Activated naive CD4-positive, alpha-beta T cell treated with anti-CD3 and anti-CD28 coated beads, Interleukin-2, amount 10 ng/mL, durations not matched to agents 7 days and 5 days (primary cell): ENCODE results near the gene TMEM163.

ENCODE experiments used
- CTCF ChIA-PET: fragments of 350-600 bp; sonication (Branson Sonifier 250); formaldehyde crosslinking; loops from one replicate; lab custom pipeline; 2021; ENCODE audit warnings: antibody characterized with exemption; lab: Charles Lee
- DNase-seq: peaks from one replicate; pipeline ENCODE4 v3.0.0-alpha.2; 2020
- H3K27ac Mint-ChIP-seq: one replicate; pipeline ENCODE4 v1.8.0; 2021; ENCODE audit warnings: mild to moderate bottlenecking, moderate library complexity, mixed read lengths
- H3K27me3 Mint-ChIP-seq: one replicate; pipeline ENCODE4 v1.8.0; 2021; ENCODE audit warnings: mild to moderate bottlenecking, mixed read lengths
- H3K36me3 Mint-ChIP-seq: one replicate; pipeline ENCODE4 v1.8.0; 2021; ENCODE audit warnings: mixed read lengths
- H3K4me1 Mint-ChIP-seq: one replicate; pipeline ENCODE4 v1.8.0; 2021; ENCODE audit warnings: mixed read lengths
- H3K4me3 Mint-ChIP-seq: one replicate; pipeline ENCODE4 v1.8.0; 2021; ENCODE audit warnings: mild to moderate bottlenecking, moderate library complexity, mixed read lengths
- H3K9me3 Mint-ChIP-seq: one replicate; pipeline ENCODE4 v1.8.0; 2021; ENCODE audit warnings: mixed read lengths

TMEM163 gene

DNA sequence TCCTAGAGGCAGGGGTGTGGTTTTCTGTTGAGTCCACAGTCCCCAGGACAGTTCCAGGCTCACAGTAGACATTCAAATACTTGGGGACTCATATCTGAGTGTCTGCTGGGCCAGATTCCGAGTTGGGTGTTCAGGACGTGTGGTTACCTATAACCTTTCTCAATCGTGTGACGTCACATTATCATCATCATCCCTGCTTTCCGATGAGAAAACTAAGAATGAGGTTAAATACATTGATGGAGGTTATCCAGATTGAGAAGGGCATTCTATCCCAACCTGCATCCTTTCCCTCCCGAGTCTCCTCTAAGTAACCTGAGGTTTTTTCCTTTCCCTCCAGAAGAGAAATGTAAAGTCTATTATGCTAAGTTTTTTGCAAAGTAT is 260.3 kb downstream of the TMEM163 start:
- Mint-ChIP-seq H3K4me3 (no peak overlapping the region), H3K4me1 (no peaks in the 10 kb centered on the region), H3K36me3 (no peaks in the 10 kb centered on the region), H3K27ac (no peak overlapping the region), H3K9me3 (no peaks in the 10 kb centered on the region), H3K27me3 (no peaks in the 10 kb centered on the region)
- CTCF ChIA-PET = no interaction called here
- DNase-seq = no peak

DNA sequence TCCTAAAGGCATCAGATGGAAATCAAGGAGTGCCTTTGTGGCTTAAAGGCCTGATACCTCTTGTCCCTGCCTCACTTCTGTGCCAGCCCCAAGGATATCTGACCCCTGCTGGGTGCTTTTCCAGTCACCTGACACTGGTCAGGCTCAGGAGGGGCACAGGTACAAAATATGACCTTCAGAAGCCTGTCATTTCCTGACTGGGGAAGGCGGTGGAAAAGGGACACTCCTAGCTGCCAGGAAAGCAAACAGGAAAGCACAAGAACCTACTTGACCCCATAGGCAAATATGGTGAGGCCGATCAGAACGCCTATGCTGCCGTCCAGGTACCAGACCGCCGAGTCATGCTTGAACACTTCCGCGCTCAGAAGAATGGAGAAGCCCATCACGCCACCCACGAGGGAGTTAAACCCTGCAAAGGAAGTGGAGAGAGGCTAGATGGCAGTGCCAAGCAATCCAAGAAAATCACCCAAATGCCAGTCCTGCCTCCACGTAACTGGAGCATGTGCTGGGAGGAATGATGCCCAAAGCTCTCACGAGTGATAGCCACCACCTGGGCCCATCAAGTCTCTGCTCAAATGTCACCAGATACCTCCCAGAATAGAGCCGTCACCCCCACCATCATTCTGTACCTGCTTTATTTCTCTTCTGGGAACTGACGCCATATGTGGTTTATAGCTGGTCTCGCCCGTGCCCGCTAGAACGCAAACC is 260.9 kb downstream of the TMEM163 start:
- DNase-seq = no peak

DNA sequence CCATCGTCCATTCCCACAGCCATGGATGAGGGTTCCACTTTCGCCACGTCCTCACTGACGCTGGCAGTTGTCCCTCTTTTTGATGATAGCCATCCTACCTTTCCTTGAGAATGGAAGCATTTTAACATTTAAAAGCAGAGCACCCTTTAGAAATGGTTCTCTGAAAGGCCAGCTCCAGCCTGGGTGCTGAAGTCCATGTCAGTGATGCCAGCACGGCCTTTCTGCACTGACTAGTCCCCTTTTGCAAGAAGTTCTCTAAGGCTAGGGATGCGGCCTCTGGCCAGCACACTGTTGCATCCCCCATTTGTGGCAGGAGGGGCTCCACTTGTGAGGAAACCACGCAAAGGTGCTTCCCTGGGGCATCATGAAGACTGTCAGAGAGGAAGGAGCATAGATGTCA is 261.4 kb downstream of the TMEM163 start:
- CTCF ChIA-PET = no interaction called here
- DNase-seq = no peak
- no peaks in the 10 kb centered on the region for H3K9me3 Mint-ChIP-seq
- H3K36me3 Mint-ChIP-seq = no peaks in the 10 kb centered on the region
- H3K27ac Mint-ChIP-seq = no peak overlapping the region
- H3K27me3 Mint-ChIP-seq = no peaks in the 10 kb centered on the region
- H3K4me1 Mint-ChIP-seq = no peaks in the 10 kb centered on the region
- H3K4me3 Mint-ChIP-seq = no peak overlapping the region

More for the DNA sequence above, 260.9 kb downstream of the TMEM163 start:
- Mint-ChIP-seq H3K36me3 (no peaks in the 10 kb centered on the region), H3K4me1 (no peaks in the 10 kb centered on the region), H3K9me3 (no peaks in the 10 kb centered on the region), H3K4me3 (no peak overlapping the region), H3K27me3 (no peaks in the 10 kb centered on the region), H3K27ac (no peak overlapping the region)
- CTCF ChIA-PET = no interaction called here

DNA sequence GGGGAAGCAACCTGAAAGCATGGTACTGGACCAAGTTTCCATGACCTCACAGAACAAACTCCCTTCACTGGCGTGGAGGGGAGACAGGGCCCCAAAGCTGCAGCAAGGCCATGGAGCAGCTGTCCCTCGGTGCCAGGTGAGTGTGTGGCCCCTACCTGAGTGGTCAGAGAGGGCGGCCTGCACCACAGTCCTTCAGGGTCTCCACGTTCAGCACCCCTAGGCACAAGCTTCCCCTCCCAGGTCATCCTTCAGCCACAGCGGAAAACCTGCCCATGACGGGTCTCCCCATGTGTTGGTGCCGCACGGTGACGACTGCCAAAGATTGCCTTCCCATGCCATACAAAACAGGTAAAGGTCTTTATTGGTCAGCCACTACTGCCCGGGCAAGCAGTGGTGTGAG is 263.4 kb downstream of the TMEM163 start:
- DNase-seq = no peak
- no peak overlapping the region for H3K4me3 Mint-ChIP-seq
- H3K27ac Mint-ChIP-seq = no peak overlapping the region
- no peaks in the 10 kb centered on the region for H3K9me3 Mint-ChIP-seq
- H3K27me3 Mint-ChIP-seq = no peaks in the 10 kb centered on the region
- no peaks in the 10 kb centered on the region for H3K36me3 Mint-ChIP-seq
- H3K4me1 Mint-ChIP-seq = no peaks in the 10 kb centered on the region
- CTCF ChIA-PET = no interaction called here

DNA sequence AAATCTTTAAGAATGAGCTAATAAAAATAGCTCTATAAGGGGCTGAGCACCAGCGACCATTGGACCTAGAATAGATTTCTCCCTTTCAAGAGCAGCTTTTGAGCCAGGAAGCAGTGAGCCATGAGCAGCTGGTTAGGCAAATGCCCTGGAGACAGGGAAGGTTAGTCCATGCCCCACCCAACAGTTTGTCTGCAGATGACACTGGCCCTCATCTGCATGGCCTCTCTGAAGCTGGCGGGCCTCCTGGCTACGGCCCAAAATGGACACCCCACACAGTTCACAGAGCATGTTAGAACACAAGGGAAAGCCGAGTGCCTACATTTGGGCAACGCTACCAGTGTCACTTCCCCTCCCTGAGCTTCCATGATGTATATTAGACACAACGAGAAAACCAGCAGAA is 263.9 kb downstream of the TMEM163 start:
- Mint-ChIP-seq H3K27me3 (no peaks in the 10 kb centered on the region), H3K4me1 (no peaks in the 10 kb centered on the region), H3K27ac (no peak overlapping the region), H3K4me3 (no peak overlapping the region), H3K36me3 (no peaks in the 10 kb centered on the region), H3K9me3 (no peaks in the 10 kb centered on the region)
- no peak for DNase-seq
- CTCF ChIA-PET = no interaction called here

DNA sequence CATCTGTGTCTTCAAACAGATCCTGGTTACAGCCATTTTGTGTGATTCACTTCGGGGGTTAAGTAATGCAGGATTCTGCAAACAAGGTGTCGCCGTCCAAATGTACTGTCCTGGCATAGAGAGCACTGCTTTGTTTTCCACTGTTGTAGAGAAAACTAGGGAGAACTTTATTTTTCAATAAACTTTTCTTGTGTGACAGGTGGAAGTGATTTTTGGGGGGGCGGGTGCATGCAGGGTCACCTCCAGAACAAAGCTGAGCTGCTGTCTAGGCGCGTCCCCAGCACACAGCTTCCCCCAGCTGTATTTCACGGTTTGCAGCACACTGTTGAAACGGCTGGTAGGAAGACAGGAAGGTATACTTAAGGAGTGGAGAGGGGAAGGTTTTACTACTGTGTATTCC is 264.4 kb downstream of the TMEM163 start:
- Mint-ChIP-seq H3K9me3 (no peaks in the 10 kb centered on the region), H3K27me3 (no peaks in the 10 kb centered on the region), H3K4me3 (no peak overlapping the region), H3K4me1 (no peaks in the 10 kb centered on the region), H3K36me3 (no peaks in the 10 kb centered on the region), H3K27ac (no peak overlapping the region)
- CTCF ChIA-PET = interaction anchor here (0.6 kb wide), 1 partner anchor 116 kb away, joined by 3 read pairs; no protein-coding TSS in a partner anchor
- no peak for DNase-seq

DNA sequence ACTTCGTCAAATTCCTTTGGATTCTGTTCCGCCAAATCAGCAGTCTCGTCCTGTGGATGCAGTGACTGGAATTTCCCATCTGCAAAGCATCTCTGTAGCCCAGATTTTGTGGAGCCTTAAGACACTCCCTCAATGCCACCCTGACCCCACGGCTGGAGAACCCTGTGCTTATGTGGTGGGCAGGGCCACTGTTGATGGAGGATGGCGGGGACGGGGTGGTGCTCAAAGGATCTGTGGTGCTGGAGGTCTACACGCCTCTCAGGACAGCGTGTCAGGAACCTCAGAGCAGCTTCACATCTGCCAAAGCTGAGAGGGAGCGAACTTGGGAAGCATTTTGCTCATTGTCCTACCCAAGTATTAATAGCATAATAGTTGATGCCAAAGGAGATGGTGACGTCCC is 264.8 kb downstream of the TMEM163 start:
- H3K9me3 Mint-ChIP-seq = no peaks in the 10 kb centered on the region
- H3K4me1 Mint-ChIP-seq = no peaks in the 10 kb centered on the region
- H3K27me3 Mint-ChIP-seq = no peaks in the 10 kb centered on the region
- CTCF ChIA-PET = interaction anchor here (0.6 kb wide), 1 partner anchor 115 kb away, joined by 3 read pairs; no protein-coding TSS in a partner anchor
- DNase-seq = no peak
- H3K27ac Mint-ChIP-seq = no peak overlapping the region
- no peaks in the 10 kb centered on the region for H3K36me3 Mint-ChIP-seq
- H3K4me3 Mint-ChIP-seq = no peak overlapping the region

DNA sequence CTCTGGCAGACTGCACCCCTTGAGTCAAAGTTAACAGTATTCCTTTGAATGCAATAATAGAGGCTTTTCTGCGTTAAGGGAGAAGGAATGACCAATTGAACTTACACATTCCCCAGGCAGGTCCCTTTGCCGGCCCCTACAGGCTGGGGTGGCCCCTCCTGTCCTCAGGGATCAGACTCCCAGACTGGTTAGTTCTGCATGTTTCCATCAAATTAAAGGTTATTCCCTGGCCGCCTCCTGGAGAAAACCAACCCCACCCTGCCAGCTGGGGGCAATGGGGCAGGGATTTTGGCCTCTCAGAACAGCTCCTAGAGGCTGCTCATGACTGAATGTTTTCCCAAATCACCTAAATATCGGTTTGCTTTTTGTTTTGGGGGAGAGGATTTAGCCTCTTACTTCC is 265.3 kb downstream of the TMEM163 start:
- H3K4me3 Mint-ChIP-seq = no peak overlapping the region
- no peak overlapping the region for H3K27ac Mint-ChIP-seq
- no peak for DNase-seq
- H3K27me3 Mint-ChIP-seq = no peaks in the 10 kb centered on the region
- CTCF ChIA-PET = interaction anchor here (4.1 kb wide), 1 partner anchor 335 kb away, joined by 44 read pairs; no protein-coding TSS in a partner anchor
- H3K4me1 Mint-ChIP-seq = no peaks in the 10 kb centered on the region
- H3K9me3 Mint-ChIP-seq = no peaks in the 10 kb centered on the region
- no peaks in the 10 kb centered on the region for H3K36me3 Mint-ChIP-seq

DNA sequence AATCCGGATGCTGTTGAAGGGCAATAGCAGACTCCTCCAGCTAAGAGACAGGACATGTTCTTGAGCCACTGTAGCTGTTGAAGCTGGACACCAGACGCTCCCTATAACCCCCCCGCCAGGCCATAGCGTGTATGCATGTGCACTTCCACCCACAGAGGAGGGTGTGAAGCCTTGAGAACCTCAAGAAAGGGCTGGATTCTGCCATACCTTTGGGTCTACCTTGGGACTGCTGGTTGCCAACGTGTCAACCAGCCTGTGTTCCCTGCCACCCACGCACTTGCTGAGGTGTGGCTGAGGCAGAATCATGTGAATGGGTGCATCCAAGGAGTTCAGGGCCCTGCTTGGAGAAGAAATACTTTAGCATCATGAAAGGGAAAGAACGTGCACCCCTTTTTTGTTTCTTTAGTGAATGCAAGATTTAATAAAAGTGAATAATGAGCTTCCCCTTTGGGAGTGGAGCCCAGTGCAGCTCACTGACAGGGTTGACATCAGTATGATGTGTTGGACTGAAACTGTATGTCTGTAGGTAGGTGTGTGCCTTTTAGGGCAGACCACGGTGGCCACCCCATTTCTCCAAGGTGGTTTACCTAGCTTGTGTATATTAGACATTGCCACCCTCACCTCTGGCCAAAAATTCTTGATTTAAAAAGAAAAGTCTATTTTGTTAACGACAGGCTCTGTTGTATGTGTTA is 266.6 kb downstream of the TMEM163 start:
- Mint-ChIP-seq H3K4me1 (no peaks in the 10 kb centered on the region), H3K27ac (no peak overlapping the region), H3K36me3 (no peaks in the 10 kb centered on the region), H3K27me3 (no peaks in the 10 kb centered on the region), H3K9me3 (no peaks in the 10 kb centered on the region), H3K4me3 (no peak overlapping the region)
- CTCF ChIA-PET = interaction anchor here (0.9 to 4.1 kb wide), 17 partner anchors 8 to 568 kb away, joined by 3 to 44 read pairs (median 5); no protein-coding TSS in a partner anchor
- DNase-seq = no peak

DNA sequence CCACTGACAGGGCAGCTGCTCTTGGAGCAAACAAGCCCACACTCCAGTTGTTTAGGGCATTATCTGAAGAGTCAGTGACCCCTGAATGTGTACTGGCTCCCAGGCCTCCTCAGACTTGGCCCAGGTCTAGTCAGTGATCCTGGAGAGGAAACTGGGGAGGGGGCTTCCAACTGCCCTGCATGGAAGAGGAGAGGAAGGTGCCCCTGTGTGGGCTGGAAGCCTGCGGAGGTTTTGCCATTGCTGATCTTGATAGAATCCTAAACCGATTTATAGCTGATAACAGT is 267.5 kb downstream of the TMEM163 start:
- H3K27ac Mint-ChIP-seq = no peak overlapping the region

DNA sequence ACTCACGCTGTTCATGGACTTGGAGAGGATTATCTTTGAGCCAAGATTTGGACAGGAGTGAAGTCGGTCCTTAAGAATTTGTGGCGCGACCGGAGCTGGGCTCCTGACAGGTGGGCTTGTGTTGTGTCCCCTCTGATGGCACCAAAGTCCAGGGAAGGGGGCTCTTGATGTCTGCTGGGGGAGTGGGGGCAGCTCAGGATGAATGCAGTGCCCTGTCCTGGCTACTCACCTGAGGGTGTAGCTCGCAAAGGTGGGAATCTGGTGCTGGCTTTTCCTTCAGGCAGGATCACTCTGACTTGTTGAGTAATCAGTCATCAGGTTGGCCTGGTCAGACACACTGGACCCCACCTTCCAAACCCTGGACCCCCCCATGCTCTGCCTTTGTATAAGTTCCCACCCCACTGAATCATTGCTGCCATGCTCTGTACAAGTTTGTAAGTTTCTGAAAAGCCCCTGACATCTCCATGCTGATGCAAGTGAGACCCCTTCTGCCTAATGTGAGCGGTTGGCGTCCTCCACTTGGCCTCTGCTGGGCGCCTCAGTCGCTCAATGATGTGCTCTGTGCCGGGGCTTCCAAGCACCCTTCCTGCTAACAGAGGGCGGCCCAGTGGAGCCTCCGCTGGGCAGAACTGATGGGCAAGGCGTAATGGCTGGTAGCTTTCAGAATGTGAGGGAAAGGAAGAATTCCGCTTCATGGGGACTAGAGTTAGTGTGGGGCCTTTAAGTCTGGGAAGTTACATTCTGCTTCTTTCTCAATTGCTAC is 268.9 kb downstream of the TMEM163 start:
- Mint-ChIP-seq H3K4me3 (no peak overlapping the region), H3K27ac (no peak overlapping the region)
- CTCF ChIA-PET = interaction anchor here (1.2 to 4.1 kb wide), 9 partner anchors 9 to 605 kb away, joined by 3 to 44 read pairs (median 6); no protein-coding TSS in a partner anchor

More for the DNA sequence above, 267.5 kb downstream of the TMEM163 start:
- no peaks in the 10 kb centered on the region for H3K27me3 Mint-ChIP-seq
- H3K4me3 Mint-ChIP-seq = no peak overlapping the region
- no peaks in the 10 kb centered on the region for H3K36me3 Mint-ChIP-seq
- CTCF ChIA-PET = interaction anchor here (0.6 to 4.1 kb wide), 25 partner anchors 9 to 607 kb away, joined by 3 to 44 read pairs (median 5); no protein-coding TSS in a partner anchor
- no peaks in the 10 kb centered on the region for H3K9me3 Mint-ChIP-seq
- no peak for DNase-seq
- no peaks in the 10 kb centered on the region for H3K4me1 Mint-ChIP-seq

DNA sequence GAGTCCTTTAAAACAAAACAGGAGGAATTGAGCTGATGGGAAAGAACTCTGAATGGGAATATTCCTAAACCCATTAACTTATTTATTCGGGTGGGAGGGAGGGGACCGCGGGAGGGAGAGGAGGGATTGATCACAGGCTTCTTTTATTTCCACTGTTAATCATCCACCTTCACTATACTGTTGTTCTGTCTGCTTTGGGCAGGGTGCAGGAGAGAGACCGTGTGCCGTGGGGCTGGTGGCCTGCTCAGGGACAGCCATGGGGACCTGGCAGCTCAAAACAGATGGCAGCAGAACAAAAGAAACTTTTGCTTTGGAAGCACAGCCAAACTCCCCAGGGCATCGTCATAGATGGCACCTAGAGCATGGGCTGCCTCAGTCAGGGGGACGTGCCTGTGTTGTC is 269.6 kb downstream of the TMEM163 start:
- no peaks in the 10 kb centered on the region for H3K27me3 Mint-ChIP-seq
- no peaks in the 10 kb centered on the region for H3K9me3 Mint-ChIP-seq
- no peaks in the 10 kb centered on the region for H3K4me1 Mint-ChIP-seq
- no peaks in the 10 kb centered on the region for H3K36me3 Mint-ChIP-seq
- no peak for DNase-seq
- H3K27ac Mint-ChIP-seq = no peak overlapping the region
- H3K4me3 Mint-ChIP-seq = no peak overlapping the region
- CTCF ChIA-PET = interaction anchor here (1.3 to 4.1 kb wide), 2 partner anchors 331 to 565 kb away, joined by 3 to 44 read pairs; no protein-coding TSS in a partner anchor

More for the DNA sequence above, 268.9 kb downstream of the TMEM163 start:
- Mint-ChIP-seq H3K36me3 (no peaks in the 10 kb centered on the region), H3K27me3 (no peaks in the 10 kb centered on the region), H3K9me3 (no peaks in the 10 kb centered on the region), H3K4me1 (no peaks in the 10 kb centered on the region)
- no peak for DNase-seq

DNA sequence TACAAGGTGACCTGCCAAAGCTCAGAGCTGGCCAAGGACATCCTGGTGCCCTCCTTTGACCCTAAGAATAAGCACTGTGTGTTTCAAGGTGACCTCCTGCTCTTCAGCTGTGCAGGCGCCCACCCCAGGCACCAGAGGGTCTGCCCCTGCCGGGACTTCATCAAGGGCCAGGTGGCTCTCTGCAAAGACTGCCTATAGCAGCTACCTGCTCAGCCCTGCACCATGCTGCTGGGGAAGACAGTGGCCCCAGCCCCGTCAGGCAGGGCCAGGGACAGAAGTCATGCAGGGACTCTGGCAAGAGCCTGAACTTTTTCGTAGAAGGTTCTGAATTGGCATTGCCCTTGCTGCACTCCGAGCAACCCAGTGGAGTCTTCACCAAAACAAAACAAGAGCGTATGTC is 270.1 kb downstream of the TMEM163 start:
- Mint-ChIP-seq H3K27ac (no peak overlapping the region), H3K9me3 (no peaks in the 10 kb centered on the region), H3K27me3 (no peaks in the 10 kb centered on the region), H3K4me3 (no peak overlapping the region), H3K36me3 (no peaks in the 10 kb centered on the region), H3K4me1 (no peaks in the 10 kb centered on the region)
- DNase-seq = no peak
- CTCF ChIA-PET = interaction anchor here (1.3 kb wide), 1 partner anchor 564 kb away, joined by 3 read pairs; no protein-coding TSS in a partner anchor

DNA sequence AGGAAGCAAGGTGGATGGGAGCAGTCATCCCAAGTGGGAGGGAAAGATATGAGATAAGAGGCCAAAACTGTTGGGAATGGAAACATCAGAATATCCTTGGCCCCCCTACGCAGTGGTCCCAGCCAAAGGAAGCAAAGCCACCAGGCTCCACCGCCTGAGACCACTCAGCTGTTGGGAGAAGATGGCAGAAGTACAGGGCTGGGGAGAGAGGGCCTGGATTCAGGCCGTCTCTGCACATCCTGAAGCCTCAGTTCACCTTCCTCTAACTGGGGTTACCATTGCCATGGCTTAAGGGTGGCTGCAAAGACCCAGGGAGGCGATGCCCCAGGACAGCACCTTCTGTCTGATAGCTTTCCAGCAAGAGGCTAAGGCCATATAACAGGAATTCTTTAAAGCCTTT is 271.1 kb downstream of the TMEM163 start:
- CTCF ChIA-PET = interaction anchor here (0.6 to 1.3 kb wide), 3 partner anchors 13 to 421 kb away, joined by 3 to 4 read pairs (median 3); no protein-coding TSS in a partner anchor
- no peaks in the 10 kb centered on the region for H3K27me3 Mint-ChIP-seq
- no peaks in the 10 kb centered on the region for H3K4me1 Mint-ChIP-seq
- no peaks in the 10 kb centered on the region for H3K9me3 Mint-ChIP-seq
- no peak for DNase-seq
- H3K27ac Mint-ChIP-seq = no peak overlapping the region
- no peaks in the 10 kb centered on the region for H3K36me3 Mint-ChIP-seq
- no peak overlapping the region for H3K4me3 Mint-ChIP-seq
